ENCODE data around the gene DENND2D.

- TF ChIP-seq CTCF (IDR thresholded peaks at IDR 0.05) (no peak), POLR2A (IDR thresholded peaks at IDR 0.05) (no peak), POLR2AphosphoS5 (IDR thresholded peaks at IDR 0.05) (no peak), EP300 (IDR thresholded peaks at IDR 0.05) (no peak)
Measured at GRCh38 chr1:111183308-111184069, 17.0 kb downstream of the DENND2D start.
